ENCODE data around the gene INPP5K.

- TF ChIP-seq CTCF (IDR thresholded peaks at IDR 0.05), result no peak
- peak; percentile 70 for TF ChIP-seq POLR2A (IDR thresholded peaks at IDR 0.05)
Measured at GRCh38 chr17:1490643-1491442, 25.6 kb downstream of the INPP5K start.

Measured in right lobe of liver (tissue), 4 donors.